Measurements from ENCODE around the gene IL17B.

GRCh38 chr5:149415066-149415967 lies 36.2 kb upstream of the IL17B start:
- TF ChIP-seq POLR2AphosphoS5 (IDR thresholded peaks at IDR 0.05; ENCODE audit: insufficient read depth in 1 of 2, low read depth in 1 of 2) (peak in 1 of 2 donors; percentile 77), POLR2A (IDR thresholded peaks at IDR 0.05) (no peak)
